Stimulated activated naive CD4-positive, alpha-beta T cell treated with Interleukin-2 at 50 U/mL for 16 hours (primary cell): ENCODE results near the gene MAST4.
"Not testable (repeated sequence)": the region's sequence is repeated elsewhere in the genome, so short reads cannot be mapped to it uniquely, and the experiment has no call there.

Source experiments
- DNase-seq: peaks from one replicate; lab custom pipeline; 2025; lab: John Stamatoyannopoulos, UW

The MAST4 gene

DNA sequence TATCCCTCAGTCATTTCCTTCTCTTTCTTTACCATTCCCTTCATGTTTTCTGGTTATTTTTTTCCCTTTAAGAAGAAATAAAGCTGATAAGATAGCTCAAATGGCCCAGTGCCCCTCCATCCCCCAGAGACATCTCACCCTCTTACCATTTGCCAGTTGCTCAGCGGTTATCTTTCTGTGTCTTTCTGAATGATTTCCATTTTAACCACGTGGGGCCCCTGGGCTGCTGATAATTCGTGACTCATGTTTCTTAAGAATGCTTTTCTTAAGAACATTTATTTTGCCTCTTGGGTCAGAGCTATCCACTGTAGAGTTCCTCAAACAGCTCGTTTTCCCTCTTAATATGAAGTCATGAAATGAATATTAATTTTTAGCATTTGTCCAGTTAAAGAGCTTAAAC is 147.8 kb downstream of the MAST4 start:
- no peak for DNase-seq

DNA sequence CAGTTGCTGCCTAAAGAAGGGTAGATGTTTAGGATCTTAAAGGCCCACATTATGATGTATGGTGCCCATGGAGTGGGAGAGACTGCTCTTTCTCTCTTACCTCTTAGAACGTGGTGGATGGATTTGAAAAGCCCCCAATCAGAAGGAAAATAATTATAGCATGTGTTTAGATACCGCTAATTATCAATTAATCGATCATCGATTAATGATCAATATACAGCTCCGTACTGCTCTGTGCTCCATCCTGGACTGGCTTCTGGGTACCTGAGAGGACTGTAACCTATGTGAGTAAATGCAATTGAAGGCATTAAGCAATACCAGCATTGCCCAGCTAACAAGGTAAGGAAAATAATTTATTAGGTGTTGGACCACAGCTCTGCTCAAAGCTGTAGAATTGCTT is 149.1 kb downstream of the MAST4 start:
- DNase-seq = no peak

DNA sequence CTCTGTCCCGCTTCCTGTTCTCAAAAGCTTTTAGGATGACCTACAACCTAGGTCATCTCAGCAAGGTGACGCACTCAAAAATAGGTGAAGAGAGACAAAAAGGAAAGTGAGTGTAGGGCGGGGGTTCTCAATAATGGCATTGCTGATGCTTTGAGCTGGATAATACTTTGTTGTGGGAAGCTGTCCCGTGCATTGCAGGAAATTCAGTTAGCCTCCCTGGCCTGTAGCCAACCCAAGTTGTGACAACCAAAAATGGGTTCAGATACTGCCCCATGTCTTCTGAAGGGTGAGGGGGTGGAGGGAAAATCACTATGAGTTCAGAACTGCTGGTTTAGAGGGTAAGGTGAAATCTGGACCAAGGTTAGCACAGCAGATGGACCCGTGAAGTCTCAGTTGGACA is 151.4 kb downstream of the MAST4 start:
- no peak for DNase-seq

DNA sequence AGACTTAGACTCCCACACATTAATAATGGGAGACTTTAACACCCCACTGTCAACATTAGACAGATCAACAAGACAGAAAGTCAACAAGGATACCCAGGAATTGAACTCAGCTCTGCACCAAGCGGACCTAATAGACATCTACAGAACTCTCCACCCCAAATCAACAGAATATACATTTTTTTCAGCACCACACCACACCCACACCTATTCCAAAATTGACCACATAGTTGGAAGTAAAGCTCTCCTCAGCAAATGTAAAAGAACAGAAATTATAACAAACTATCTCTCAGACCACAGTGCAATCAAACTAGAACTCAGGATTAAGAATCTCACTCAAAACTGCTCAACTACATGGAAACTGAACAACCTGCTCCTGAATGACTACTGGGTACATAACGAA is 156.5 kb downstream of the MAST4 start:
- DNase-seq = not testable (repeated sequence)

DNA sequence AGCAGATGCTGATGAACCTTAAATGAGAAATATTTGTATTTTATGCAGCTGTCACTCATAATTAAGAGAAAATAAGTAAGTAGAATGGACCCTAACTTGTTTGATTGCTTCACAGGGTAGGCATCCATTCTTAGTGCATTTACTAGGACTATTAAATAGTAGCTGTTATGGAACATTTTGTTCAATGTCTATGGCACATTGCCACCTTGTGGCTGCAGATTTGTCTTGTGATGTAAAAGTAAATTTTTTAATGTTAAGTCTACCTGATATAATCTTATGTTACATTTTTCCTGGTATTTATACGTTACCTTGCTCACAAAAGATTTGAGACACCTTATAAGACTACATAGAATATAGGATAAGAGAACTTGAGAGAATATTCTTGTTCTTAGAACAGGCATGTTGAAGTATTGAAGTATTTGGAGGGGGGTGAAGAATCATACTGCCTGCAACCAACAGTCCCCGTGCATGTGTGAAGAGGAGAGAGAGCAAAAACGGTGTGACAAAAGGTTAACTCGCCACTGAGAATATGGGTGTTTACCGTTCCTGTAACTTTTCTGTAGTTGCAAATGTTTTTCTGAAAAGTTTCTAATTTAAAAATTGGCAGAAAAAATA is 161.1 kb downstream of the MAST4 start:
- no peak for DNase-seq

DNA sequence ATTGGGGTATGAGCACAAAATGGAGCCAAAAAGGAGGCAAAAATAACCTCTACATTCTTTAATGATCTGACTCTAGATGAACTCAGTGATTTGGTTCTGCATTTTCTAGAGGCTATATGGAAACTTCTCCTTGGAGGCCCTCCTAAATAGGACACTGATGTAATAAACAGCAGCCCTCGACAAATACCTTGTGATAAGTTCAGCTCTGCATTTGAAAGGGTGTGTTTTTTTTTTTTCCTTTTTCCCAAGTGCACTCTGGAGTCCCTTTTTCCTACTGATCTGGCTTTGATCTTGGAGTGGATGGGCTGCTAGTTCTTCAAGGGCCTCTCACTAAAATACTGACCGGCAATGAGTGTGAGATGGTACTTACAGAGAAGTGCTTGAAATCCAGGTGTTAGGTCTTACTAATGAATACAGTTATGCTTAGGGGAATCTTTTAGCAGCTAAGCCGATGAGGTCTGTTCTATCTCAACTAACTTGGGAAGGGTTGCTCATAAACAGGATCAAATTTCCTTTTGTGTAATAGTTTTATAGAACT is 161.7 kb downstream of the MAST4 start:
- no peak for DNase-seq

DNA sequence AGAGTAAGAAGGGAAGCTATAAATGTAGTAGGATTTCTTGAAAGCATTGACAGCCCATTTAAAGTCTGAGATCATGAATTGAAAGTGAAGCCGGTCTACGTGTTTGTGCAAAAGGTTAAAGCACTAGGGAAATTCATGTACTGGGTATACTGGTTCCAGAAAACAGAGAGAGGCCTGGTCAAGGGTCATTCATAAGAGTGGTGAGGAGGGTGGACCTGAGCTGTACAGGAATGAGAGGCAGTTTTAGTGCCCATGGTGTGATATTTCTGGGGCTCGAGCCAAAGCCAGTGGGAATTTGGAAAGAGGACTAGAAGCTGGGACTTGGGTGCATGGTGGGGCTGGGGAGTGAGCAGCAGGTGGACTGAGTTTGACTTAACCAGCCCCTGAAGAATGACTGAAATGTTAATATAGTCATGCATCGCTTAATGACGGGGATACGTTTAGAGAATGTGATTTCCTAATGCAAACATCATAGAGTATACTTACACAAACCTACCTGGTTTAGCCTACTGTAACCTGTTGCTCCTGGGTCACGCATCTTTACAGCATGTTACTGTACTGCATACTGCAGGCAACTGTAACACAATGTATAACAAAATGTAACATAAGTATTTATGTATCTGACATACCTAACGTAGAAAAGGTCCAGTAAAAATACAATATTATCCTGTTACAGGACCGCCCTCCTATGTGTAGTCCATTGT is 173.0 kb downstream of the MAST4 start:
- DNase-seq = no peak

DNA sequence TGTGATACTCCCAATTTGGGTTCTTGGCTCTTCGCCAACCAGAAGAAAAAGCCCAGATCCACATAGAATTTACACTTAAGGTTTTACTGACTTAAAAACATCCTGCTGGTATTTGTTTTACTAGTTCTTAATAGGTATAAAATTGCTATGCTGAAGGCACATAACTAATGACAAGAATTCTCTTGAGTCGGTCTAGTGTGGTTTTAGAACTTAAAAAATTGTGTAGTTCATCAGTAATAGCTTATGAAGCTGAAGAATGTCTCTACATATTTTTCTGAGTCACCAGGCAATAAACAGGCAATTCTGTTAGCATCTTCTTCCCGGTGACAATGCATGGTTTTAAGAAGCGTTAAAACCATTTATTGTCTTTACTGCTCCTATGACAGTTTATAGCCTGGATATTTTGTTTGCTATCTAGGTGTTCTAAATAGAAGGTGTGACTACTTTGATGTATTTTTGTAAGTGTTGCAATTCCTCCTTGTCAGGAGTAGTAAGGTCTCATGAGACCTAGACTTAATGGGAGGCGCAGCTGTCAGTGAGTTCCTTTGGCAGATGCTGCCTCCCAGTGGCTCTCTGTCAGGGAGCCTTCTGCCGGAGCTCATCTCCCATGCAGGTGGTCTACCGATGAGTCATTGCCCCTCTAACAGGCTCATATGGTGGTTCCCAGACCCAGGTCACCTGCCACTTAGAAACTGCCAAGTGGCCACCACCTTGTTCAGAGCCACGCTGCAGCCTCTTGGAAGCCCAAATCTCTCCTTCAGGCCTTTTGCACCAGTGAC is 173.8 kb downstream of the MAST4 start:
- no peak for DNase-seq

DNA sequence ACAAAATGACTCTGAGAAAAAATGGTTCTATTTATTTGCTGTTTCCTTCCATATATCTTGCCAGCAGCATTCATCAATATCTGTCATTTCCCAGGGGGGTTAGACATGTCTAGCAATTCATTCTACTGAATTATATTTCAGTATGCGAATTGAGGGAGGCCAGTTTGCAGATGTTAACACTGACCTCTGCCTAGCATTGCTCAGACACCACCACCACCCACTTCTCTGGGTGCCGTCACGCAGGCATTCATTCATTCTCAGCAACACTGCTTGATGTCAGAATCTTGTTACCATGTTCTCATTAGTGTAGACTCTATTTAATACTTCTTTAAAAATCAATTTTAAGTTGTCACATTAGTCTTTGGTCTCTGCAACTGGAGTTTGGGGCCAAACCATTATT is 181.7 kb downstream of the MAST4 start:
- DNase-seq = no peak

DNA sequence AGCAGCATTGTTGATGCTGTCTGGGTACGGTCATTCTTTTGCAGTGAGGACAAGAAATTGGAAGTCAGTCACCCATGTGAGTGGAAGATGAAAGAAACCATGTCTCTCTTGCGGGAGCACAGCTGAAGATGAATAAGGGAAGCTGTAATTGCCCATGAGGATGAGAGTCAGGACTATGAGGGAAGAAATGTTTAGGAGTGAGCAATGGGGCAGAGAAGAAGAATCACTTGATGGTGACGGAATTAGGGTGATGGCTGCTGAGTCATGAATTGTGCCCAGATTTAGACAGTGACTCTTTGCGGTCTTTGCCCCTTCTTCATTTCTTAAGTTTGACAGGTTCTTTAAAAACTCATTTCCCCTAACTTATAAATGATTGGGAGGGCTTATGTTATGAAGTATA is 183.3 kb downstream of the MAST4 start:
- no peak for DNase-seq

DNA sequence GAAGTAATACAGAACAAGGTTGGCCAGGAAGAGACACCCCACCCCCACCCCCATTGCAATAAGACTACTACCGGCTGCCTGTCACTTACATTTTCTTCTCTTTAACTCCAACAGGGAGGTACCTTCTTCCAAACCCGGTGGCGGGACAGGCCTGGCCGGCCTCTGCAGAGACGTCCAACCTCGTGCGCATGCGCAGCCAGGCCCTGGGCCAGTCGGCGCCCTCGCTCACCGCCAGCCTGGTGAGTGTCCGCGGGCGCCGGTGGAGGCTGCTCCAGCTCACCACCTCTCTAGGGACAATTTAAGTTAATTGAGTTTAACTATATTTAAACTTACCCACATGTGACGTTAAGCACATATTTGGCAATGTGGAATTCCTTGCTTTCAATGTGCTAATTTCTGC is 192.4 kb downstream of the MAST4 start:
- DNase-seq = no peak

DNA sequence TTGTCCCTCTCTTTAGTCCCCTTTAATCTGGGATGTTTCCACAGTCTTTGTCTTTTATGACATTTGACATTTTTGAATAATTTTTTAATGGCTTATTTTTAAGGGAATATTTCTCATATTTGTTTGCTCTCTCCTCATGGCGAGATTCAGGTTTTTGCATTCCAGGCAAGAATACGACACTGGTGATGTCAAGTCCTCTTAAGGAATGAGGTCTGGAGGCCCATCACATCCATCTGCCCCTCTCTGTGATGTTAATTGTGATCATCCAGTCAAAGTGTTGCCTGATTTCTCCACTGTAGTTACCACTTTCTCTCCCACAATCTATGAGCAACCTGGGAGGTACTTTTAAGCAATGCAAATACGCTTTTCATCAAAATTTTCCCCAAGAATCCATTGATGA is 193.2 kb downstream of the MAST4 start:
- DNase-seq = no peak

DNA sequence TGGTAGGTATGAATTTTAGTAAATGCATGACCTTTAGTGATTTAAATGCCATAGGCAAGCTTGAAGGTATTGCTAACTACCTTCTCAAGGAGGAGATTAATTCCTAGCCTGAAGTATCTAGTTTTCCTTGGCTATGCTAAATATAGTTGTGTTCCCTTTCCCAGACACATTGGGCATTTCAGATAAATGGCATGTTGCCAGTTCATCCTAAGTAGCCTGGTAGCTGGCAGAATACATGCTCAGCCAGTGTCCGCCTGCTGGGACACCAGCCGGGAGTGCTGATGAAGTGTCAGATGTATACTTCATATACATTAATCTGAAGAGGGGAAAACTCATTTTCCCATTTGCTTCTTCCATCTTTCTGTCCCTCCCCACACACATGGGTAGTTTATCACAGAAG is 196.9 kb downstream of the MAST4 start:
- no peak for DNase-seq

DNA sequence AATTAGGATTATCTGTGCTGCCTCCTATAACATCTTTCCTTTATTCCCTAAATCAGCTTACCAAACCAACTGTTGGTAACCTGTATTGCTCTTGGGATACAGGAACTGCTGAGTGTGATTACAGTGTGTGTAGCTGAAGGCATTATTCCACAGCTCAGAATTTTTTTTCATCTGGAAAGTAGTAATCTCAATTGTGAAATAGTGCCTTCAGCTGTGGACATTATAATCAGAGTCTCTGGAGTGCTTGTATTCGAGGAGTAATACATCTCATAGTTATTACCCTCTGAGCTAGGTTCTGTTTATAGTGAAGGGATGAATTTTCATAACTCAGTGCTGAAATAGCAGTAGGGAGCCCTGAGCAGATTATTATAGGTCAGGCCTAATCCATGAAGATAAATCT is 199.5 kb downstream of the MAST4 start:
- no peak for DNase-seq

DNA sequence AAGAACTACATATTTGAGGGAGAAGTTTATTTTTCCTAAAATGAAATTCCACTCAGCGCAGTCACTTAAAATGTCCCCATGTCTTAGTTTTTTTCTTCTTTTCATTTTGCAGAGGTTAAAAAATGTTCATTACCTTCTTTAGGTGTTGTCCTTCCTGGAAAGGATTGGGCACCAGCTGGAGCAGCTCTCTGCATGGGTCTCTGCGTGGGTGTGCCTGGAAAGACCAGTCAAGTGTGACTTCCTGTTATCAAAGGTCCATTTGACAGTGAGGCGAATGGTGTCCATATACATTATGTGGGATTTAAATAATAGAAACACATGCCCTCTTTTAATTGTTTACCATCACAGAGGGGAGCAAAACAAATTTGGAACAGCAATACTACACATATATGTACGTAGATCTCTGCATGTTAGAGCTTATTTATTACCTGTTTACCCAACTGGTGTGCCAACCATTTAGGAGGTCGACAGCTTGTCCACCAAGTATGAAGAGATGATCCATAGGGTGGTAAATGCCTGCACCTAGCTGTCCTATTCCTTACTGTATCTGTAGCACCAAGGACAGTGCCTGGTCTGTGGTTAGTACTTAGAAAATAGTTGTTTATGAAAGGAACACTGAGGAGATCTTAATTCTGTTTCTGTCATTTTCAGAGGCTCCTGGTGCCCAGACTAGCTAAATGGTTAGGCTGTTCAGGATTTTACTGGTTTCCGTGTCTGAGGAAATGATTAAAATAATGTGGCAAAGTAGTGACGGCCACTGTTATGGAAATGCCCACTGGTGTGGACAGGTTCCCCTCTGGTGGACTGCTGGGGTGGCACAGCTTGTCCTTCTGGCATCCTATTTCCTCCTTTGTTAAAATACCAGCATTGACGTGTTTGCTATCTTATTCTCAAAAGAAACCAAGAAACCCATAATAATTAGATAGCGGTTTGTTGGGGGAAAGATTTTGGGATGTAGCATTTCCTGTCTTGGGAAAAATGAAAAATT is 200.4 kb downstream of the MAST4 start:
- DNase-seq = no peak

DNA sequence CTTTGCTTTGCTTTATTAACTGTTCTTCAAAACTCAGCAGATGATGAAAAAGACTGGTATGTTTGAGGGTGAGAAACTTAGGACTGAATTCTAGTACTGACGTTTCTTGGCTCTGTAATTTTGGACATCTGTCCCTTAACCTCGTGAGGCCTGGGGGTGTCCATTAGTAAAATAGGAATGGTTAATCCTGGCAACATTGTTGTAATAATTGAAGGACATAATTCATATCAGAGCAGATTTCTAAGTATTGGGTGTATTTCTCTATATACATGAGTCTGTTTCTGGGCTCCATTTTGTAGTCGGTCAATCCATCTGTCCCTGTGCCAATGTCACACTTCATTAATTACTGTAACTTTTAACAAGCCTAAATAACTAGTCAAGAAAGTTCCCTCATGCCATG is 206.7 kb downstream of the MAST4 start:
- no peak for DNase-seq

DNA sequence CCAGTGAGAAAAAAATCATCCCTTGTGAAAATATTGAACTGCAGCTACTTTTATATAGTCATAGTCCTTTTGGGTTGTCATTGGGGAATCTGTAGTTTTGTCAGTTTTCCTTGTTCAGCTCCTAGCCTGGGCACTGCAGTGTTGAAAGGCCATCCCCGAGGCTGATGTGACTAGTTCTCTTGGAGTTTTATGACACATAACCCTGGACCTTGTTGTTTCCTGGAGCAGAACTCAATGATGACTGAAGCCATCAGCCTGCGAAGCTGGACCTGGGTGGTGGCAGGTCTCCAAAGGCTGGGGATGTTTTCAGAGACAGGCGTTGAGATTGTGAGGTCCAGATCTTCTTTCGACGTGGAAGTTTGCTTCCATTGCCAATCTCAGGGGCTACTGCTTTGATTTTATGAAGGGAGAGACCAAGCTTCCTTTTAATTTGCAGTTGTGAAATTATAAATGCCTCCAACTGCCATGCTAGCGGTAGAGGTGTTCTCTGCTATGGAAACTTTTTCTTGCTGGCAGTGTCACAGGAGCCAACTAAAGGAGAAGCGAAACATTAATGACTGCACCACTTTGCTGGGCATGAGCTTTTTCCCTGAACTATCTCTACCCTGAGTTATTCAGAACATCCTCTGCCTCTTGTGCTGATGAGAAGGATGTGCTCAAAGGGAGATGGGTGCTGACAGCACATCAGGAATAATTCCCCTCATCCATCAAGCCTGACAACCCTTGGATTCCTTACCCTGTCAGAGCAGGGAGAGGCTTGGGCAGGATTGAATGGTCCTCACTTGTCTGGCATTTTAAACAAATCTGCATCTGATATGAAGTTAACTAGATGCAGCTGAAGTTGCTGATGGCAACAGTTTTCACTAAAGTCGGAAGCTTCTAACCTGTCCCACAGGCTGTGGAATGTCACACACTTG is 209.6 kb downstream of the MAST4 start:
- no peak for DNase-seq

DNA sequence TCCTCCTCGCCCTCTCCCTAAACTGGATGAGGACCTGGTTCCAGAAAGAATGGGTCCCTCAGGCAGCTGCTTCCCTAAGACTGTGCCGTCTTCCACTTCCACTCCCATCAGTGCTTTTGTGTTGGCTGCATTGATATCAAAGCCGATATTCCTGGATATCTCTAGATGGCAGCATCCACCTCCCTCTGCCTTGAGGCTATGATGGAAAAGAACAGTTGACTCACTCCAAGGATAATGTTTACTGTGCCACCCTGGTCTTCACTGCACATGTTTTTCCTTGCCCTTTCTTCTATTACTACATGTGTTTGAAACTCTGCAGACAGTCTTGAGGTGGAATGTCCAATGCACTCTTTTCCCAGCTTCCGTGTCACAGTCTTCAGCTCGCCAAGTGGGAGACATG is 211.6 kb downstream of the MAST4 start:
- no peak for DNase-seq

DNA sequence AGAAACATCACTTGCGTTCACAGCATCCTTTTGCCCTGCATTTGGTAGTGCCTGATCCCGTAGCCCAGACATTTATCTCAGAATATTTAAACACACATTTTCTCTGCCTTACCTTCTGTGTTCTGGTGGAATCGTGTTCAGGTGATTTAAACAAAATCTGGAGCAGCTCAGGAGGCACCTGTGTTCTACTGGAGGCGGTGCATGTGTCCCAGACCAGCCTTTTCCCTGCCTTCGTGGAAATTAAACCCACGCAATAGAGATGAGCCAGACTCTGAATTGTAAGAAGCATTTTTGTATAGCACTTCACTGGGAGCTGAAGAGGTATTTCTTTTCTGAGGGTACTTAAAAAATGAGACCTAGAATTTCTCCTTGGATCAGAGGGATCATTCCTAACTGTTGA is 212.5 kb downstream of the MAST4 start:
- DNase-seq = no peak

DNA sequence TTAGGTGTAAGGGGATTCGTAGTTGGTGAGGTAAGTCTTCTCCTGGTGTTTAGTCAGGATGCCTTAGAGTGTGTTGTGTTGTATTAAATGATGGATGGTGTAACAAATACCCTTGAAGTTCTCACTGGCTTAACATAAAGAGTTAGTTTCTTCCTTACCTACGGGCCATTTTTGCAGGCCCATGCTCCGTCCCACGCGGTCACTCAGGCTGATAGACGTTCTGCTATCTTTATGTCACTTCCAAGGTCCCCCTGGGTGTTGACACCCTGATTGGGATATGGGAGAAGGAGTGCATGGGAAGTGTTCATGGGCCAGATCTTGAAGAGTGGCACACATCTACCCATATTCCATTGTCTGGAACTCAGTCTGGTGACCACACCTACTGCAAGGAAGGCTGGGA is 214.0 kb downstream of the MAST4 start:
- DNase-seq = no peak

DNA sequence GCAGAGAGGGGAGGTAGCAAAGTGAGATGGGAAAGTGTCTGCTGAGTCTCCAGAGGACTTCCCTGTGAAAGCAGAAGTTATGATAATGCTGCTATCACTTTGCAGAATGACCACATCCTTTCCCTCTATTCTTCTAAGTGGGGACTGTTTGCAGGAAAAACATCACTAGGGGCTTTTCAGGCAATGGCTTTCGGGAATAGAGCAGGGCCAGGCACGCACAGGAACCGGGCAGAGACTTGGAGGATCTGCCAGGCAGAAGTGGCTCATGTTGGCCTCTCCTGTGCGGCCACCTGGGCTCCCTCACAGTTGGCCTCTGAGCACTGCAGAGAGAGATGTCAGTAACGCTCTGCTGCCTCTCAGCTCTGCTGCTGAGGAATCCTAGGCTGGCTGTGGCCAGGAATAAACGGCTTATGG is 214.7 kb downstream of the MAST4 start:
- no peak for DNase-seq
